Transverse colon (tissue), 3 donors: ENCODE results near the gene SCAF8.

ENCODE experiments used
- POLR2A ChIP-seq: fragments of 450-650 bp; IDR thresholded peaks from one replicate; pipeline ENCODE4 v1.6.1; 2016; ENCODE audit warnings: antibody characterized with exemption, mild to moderate bottlenecking, moderate library complexity
- TF ChIP-seq, protein P1 (sequence below), 5 experiments: fragments of 200-600 bp in 3 of 5; fragments of 450-650 bp in 2 of 5; sonication (generic) in 3 of 5; IDR thresholded peaks; 1 replicate in 2 of 5; 2 replicates in 3 of 5; pipeline ENCODE4 v1.5.1; 2016 to 2017; ENCODE audit warnings: antibody characterized with exemption in 5 of 5, inconsistent platforms in 3 of 5, mild to moderate bottlenecking in 2 of 5, moderate library complexity in 1 of 5

DNA sequence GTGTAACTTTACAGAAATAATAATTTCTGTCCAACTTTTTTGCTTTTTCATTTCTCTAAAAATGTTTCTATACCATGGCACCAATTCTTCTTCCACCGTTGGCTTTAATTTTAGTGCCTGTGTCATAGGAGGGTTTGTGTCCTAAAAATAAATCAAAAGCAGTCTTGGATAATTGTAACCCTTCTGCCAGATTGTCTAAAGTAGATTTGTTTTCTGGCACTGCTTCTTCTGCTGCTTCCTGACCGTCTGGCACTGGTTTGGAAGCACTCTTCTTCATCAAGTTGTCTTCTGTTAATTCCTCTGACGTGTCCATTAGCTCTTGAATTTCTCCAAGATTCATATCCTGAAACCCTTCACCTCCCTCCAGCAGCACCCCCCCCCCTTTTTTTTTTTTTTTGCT, 33.1 kb downstream of the SCAF8 start:
- TF ChIP-seq, protein P1, sequence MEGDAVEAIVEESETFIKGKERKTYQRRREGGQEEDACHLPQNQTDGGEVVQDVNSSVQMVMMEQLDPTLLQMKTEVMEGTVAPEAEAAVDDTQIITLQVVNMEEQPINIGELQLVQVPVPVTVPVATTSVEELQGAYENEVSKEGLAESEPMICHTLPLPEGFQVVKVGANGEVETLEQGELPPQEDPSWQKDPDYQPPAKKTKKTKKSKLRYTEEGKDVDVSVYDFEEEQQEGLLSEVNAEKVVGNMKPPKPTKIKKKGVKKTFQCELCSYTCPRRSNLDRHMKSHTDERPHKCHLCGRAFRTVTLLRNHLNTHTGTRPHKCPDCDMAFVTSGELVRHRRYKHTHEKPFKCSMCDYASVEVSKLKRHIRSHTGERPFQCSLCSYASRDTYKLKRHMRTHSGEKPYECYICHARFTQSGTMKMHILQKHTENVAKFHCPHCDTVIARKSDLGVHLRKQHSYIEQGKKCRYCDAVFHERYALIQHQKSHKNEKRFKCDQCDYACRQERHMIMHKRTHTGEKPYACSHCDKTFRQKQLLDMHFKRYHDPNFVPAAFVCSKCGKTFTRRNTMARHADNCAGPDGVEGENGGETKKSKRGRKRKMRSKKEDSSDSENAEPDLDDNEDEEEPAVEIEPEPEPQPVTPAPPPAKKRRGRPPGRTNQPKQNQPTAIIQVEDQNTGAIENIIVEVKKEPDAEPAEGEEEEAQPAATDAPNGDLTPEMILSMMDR (IDR thresholded peaks at IDR 0.05), result no peak
- TF ChIP-seq POLR2A, result no peak
